GM12878 (cell line): ENCODE data around the gene TOGARAM1. TPM values are rescaled to one million over a fixed set of nuclear protein-coding genes. Genes with fewer than 3 reads are reported as not detected.

ENCODE experiments used
- ATF3 ChIP-seq: IDR thresholded peaks from 2 replicates; pipeline ENCODE4 v1.6.1; 2011; ENCODE audit warnings: low read depth, mild to moderate bottlenecking, low read length, moderate library complexity, borderline replicate concordance; ENCODE audit errors: extremely low read depth
- CREM ChIP-seq: IDR thresholded peaks from 2 replicates; pipeline ENCODE4 v1.6.1; 2014; ENCODE audit warnings: antibody characterized with exemption, low read depth
- EP300 ChIP-seq, 2 experiments: fragments of 150-350 bp in 1 of 2; IDR thresholded peaks; 2 replicates each; pipeline ENCODE4 v1.6.1; 2011 to 2012; ENCODE audit warnings: low read depth in 2 of 2, low read length in 2 of 2, borderline replicate concordance in 1 of 2, improper control_type of control experiment in 1 of 2, inconsistent platforms in 1 of 2; ENCODE audit not compliant: control insufficient read depth in 1 of 2
- EZH2 ChIP-seq: IDR thresholded peaks from 2 replicates; pipeline ENCODE4 v1.6.1; 2012; ENCODE audit warnings: low read depth, mild to moderate bottlenecking, control low read depth, inconsistent platforms, low read length, borderline replicate concordance; ENCODE audit not compliant: control insufficient read depth
- KLF5 ChIP-seq: fragments of 450-650 bp; IDR thresholded peaks from 2 replicates; pipeline ENCODE4 v1.6.1; 2014; ENCODE audit warnings: mild to moderate bottlenecking; ENCODE audit not compliant: partially characterized antibody
- MLLT1 ChIP-seq: fragments of 450-650 bp; IDR thresholded peaks from 2 replicates; pipeline ENCODE4 v1.6.1; 2016; ENCODE audit warnings: mild to moderate bottlenecking
- MTA2 ChIP-seq: fragments of 450-650 bp; IDR thresholded peaks from 2 replicates; pipeline ENCODE4 v1.6.1; 2016; ENCODE audit warnings: low read depth, mild to moderate bottlenecking, moderate library complexity
- NR2C1 ChIP-seq: fragments of 450-650 bp; IDR thresholded peaks from 2 replicates; pipeline ENCODE4 v1.6.1; 2017; ENCODE audit warnings: antibody characterized with exemption, mild to moderate bottlenecking, moderate library complexity
- PML ChIP-seq: IDR thresholded peaks from 2 replicates; pipeline ENCODE4 v1.6.1; 2012; ENCODE audit warnings: low read length, inconsistent platforms
- RAD21 ChIP-seq: IDR thresholded peaks from 2 replicates; pipeline ENCODE4 v1.6.1; 2011; ENCODE audit warnings: mild to moderate bottlenecking, low read depth, low read length, moderate library complexity; ENCODE audit not compliant: insufficient read depth
- RAD51 ChIP-seq: fragments of 450-650 bp; IDR thresholded peaks from 2 replicates; pipeline ENCODE4 v1.6.1; 2016; ENCODE audit warnings: moderate library complexity, mild to moderate bottlenecking, inconsistent platforms
- SIX5 ChIP-seq: IDR thresholded peaks from 2 replicates; pipeline ENCODE4 v1.6.1; 2011; ENCODE audit warnings: mild to moderate bottlenecking, low read depth, low read length, moderate library complexity; ENCODE audit not compliant: severe bottlenecking
- SMAD5 ChIP-seq: IDR thresholded peaks from 2 replicates; pipeline ENCODE4 v1.6.1; 2016; ENCODE audit warnings: antibody characterized with exemption, low read depth
- SMARCA5 ChIP-seq: fragments of 450-650 bp; IDR thresholded peaks from 2 replicates; pipeline ENCODE4 v1.6.1; 2017; ENCODE audit warnings: mild to moderate bottlenecking
- SUPT20H ChIP-seq: IDR thresholded peaks from 2 replicates; pipeline ENCODE4 v1.6.1; 2011; ENCODE audit warnings: low read depth, mild to moderate bottlenecking, low read length, moderate library complexity, borderline replicate concordance; ENCODE audit not compliant: control insufficient read depth
- WRNIP1 ChIP-seq: IDR thresholded peaks from 2 replicates; pipeline ENCODE4 v1.6.1; 2011; ENCODE audit warnings: low read depth, low read length, improper control_type of control experiment, borderline replicate concordance
- ZNF24 ChIP-seq: fragments of 450-650 bp; IDR thresholded peaks from 2 replicates; pipeline ENCODE4 v1.6.1; 2017; ENCODE audit warnings: antibody characterized with exemption, mild to moderate bottlenecking
- ZZZ3 ChIP-seq: IDR thresholded peaks from 2 replicates; pipeline ENCODE4 v1.6.1; 2011; ENCODE audit warnings: low read depth; ENCODE audit not compliant: control insufficient read depth, insufficient read length
- polyA plus RNA-seq, 11 experiments: library from polyadenylated mRNA; depleted of rRNA in 4 of 11; unstranded in 6 of 11; stranded (reverse) in 5 of 11; fragments of >200 nt; fragmentation: Nextera tagmentation in 4 of 11; fragmentation: Illumina TruSeq in 1 of 11; extraction: Ambion mirVana in 4 of 11; extraction: Trizol in 1 of 11; gene quantifications; 1 replicate in 1 of 11; 2 replicates in 10 of 11; pipeline versions ENCODE4 v1.2.1 to v1.2.3, GENCODE V29; 2011 to 2016; ENCODE audit warnings: inconsistent platforms in 2 of 11, missing spikeins in 2 of 11, low read depth in 1 of 11
- total RNA-seq, 4 experiments: library from RNA; depleted of rRNA in 3 of 4; stranded (reverse); fragments of >200 nt in 3 of 4; fragmentation: Illumina TruSeq in 1 of 4; extraction: Trizol in 1 of 4; gene quantifications; 2 replicates each; pipeline versions ENCODE4 v1.2.1 to v1.2.3, GENCODE V29; 2013 to 2021
- TF ChIP-seq, protein P1 (sequence below): fragments of 450-650 bp; IDR thresholded peaks from 2 replicates; pipeline ENCODE4 v1.6.1; 2017; ENCODE audit warnings: antibody characterized with exemption, mild to moderate bottlenecking, moderate library complexity
- TF ChIP-seq, protein P2 (sequence below): fragments of 450-650 bp; formaldehyde crosslinking; IDR thresholded peaks from 2 replicates; pipeline ENCODE4 v1.4.0; 2020; ENCODE audit warnings: mild to moderate bottlenecking, moderate library complexity
- TF ChIP-seq, protein P3 (sequence below): IDR thresholded peaks from 2 replicates; pipeline ENCODE4 v1.6.1; 2012; ENCODE audit warnings: low read depth, low read length, improper control_type of control experiment

Gene TOGARAM1
- total and polyA plus RNA-seq, 10 of the 15 experiments (the other 5 are each of a cell fraction or from before 2014, with no cell fraction given) = 2.1 to 14.4 (median 7.2) TPM

DNA sequence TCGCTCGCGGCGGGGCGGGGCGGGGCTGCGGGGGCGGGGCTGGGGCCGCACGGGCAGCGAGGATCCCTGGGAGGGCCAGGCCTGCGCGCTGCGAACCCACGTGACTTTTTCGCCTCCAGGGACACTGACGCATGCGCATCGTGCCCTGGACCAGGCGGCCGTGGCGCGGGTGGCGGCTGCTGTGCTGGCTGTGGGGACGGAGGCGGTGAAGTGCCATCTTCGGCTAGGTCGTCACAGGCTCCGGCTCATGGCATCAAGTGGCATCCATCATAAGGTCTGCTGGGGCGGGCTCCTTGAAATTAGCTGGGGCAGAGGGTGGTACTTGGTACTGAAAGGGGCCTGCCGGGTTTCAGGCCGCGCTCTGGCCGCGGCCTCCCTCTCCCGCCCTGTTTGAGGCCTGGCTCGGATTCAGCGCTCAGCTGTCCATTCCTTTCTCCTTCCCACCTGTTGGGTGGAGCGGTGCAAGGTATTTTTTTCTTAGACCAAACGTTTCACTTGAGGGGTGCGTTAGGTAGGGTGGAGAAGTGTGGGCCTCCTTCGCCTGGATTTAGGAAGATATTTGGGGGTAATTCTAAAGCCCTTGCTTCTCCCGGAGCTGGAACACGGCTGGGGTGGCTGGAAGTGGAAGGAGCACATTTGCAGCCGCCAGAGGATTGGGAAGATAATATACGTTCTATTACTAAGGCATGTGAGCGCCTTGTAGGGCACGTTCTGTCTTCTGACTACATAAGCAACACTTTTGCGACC is 122.2 kb downstream of the TOGARAM1 start, which contains the start of gene PRPF39 (continued):
- TF ChIP-seq, protein P1, sequence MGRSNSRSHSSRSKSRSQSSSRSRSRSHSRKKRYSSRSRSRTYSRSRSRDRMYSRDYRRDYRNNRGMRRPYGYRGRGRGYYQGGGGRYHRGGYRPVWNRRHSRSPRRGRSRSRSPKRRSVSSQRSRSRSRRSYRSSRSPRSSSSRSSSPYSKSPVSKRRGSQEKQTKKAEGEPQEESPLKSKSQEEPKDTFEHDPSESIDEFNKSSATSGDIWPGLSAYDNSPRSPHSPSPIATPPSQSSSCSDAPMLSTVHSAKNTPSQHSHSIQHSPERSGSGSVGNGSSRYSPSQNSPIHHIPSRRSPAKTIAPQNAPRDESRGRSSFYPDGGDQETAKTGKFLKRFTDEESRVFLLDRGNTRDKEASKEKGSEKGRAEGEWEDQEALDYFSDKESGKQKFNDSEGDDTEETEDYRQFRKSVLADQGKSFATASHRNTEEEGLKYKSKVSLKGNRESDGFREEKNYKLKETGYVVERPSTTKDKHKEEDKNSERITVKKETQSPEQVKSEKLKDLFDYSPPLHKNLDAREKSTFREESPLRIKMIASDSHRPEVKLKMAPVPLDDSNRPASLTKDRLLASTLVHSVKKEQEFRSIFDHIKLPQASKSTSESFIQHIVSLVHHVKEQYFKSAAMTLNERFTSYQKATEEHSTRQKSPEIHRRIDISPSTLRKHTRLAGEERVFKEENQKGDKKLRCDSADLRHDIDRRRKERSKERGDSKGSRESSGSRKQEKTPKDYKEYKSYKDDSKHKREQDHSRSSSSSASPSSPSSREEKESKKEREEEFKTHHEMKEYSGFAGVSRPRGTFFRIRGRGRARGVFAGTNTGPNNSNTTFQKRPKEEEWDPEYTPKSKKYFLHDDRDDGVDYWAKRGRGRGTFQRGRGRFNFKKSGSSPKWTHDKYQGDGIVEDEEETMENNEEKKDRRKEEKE = no peak
- TF ChIP-seq RAD51 (peak; percentile 84), ZZZ3 (no peak), WRNIP1 (no peak), SMARCA5 (0 out of 2 replicates have a peak, but pooled peaks have one; percentile 19), SIX5 (no peak), KLF5 (no peak), RAD21 (no peak), PML (0 out of 2 replicates have a peak, but pooled peaks have one; percentile 77), ATF3 (peak; percentile 62; the same call in 1 of the 2 replicates), CREM (no peak), MLLT1 (peak; percentile 60; the same call in 1 of the 2 replicates), MTA2 (no peak), ZNF24 (no peak), EP300 (IDR thresholded peaks at IDR 0.05; ENCODE audit: borderline replicate concordance in 1 of 2, control insufficient read depth in 1 of 2, low read depth in 2 of 2, low read length in 2 of 2) (no peak), EZH2 (no peak), SMAD5 (peak; percentile 83), NR2C1 (no peak), SUPT20H (no peak)
- TF ChIP-seq, protein P2, sequence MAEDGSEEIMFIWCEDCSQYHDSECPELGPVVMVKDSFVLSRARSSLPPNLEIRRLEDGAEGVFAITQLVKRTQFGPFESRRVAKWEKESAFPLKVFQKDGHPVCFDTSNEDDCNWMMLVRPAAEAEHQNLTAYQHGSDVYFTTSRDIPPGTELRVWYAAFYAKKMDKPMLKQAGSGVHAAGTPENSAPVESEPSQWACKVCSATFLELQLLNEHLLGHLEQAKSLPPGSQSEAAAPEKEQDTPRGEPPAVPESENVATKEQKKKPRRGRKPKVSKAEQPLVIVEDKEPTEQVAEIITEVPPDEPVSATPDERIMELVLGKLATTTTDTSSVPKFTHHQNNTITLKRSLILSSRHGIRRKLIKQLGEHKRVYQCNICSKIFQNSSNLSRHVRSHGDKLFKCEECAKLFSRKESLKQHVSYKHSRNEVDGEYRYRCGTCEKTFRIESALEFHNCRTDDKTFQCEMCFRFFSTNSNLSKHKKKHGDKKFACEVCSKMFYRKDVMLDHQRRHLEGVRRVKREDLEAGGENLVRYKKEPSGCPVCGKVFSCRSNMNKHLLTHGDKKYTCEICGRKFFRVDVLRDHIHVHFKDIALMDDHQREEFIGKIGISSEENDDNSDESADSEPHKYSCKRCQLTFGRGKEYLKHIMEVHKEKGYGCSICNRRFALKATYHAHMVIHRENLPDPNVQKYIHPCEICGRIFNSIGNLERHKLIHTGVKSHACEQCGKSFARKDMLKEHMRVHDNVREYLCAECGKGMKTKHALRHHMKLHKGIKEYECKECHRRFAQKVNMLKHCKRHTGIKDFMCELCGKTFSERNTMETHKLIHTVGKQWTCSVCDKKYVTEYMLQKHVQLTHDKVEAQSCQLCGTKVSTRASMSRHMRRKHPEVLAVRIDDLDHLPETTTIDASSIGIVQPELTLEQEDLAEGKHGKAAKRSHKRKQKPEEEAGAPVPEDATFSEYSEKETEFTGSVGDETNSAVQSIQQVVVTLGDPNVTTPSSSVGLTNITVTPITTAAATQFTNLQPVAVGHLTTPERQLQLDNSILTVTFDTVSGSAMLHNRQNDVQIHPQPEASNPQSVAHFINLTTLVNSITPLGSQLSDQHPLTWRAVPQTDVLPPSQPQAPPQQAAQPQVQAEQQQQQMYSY (CRISPR knock-in tag) = no peak
- TF ChIP-seq, protein P3, sequence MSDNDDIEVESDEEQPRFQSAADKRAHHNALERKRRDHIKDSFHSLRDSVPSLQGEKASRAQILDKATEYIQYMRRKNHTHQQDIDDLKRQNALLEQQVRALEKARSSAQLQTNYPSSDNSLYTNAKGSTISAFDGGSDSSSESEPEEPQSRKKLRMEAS = peak; percentile 84; the same call in 1 of the 2 replicates
